Caco-2 (cell line): ENCODE results near the gene PMM1. TPM values are rescaled to one million over a fixed set of nuclear protein-coding genes. Genes with fewer than 3 reads are reported as not detected.

Source experiments
- BruUV-seq: library from RNA; stranded (reverse); fragments of 400-500 nt; replicated peaks from 2 replicates; lab custom pipeline; 2021; lab: Mats Ljungman, UMichigan
- CTCF ChIA-PET: fragments of 300-600 bp; sonication (Branson Sonifier 250); formaldehyde crosslinking; loops from one replicate; lab custom pipeline; 2022; ENCODE audit warnings: antibody characterized with exemption; lab: Charles Lee
- POLR2A ChIA-PET: fragments of 300-600 bp; sonication (Branson Sonifier 250); formaldehyde crosslinking; loops from one replicate; lab custom pipeline; 2022; ENCODE audit warnings: antibody characterized with exemption; lab: Charles Lee
- DNase-seq, 2 experiments: peaks; one replicate each; pipeline versions ENCODE4 v3.0.0 to v3.0.0-alpha.2; 2020 to 2022
- H3K27me3 ChIP-seq: replicated peaks from 2 replicates; pipeline ENCODE4 v1.6.0; 2011; ENCODE audit warnings: low read length; ENCODE audit not compliant: control insufficient read depth, insufficient read depth
- H3K36me3 ChIP-seq: 2 replicates; pipeline ENCODE4 v1.5.1; 2011; ENCODE audit warnings: low read length; ENCODE audit not compliant: control insufficient read depth, insufficient read depth
- H3K4me1 ChIP-seq: fragments of 250-450 bp; sonication (Bioruptor Pico); 2 replicates; pipeline ENCODE4 v1.5.1; 2020; ENCODE audit warnings: mild to moderate bottlenecking
- H3K4me3 ChIP-seq: 2 replicates; pipeline ENCODE4 v1.5.1; 2011; ENCODE audit warnings: low read depth, mild to moderate bottlenecking, control low read depth, low read length
- H3K9me3 ChIP-seq: fragments of 250-450 bp; sonication (Bioruptor Pico); 2 replicates; pipeline ENCODE4 v1.5.1; 2020; ENCODE audit warnings: mild to moderate bottlenecking, moderate library complexity
- H3K27ac Mint-ChIP-seq: one replicate; pipeline ENCODE4 v1.8.0; 2022; ENCODE audit warnings: mixed read lengths; ENCODE audit not compliant: unreplicated experiment
- H3K27me3 Mint-ChIP-seq: one replicate; pipeline ENCODE4 v1.8.0; 2022; ENCODE audit warnings: mixed read lengths; ENCODE audit not compliant: insufficient read depth, unreplicated experiment
- H3K36me3 Mint-ChIP-seq: one replicate; pipeline ENCODE4 v1.8.0; 2022; ENCODE audit warnings: mild to moderate bottlenecking, mixed read lengths; ENCODE audit not compliant: insufficient read depth, unreplicated experiment
- H3K4me1 Mint-ChIP-seq: one replicate; pipeline ENCODE4 v1.8.0; 2022; ENCODE audit warnings: low read depth, mixed read lengths; ENCODE audit not compliant: unreplicated experiment
- H3K4me3 Mint-ChIP-seq: one replicate; pipeline ENCODE4 v1.8.0; 2022; ENCODE audit warnings: mild to moderate bottlenecking, moderate library complexity, mixed read lengths; ENCODE audit not compliant: unreplicated experiment
- H3K9me3 Mint-ChIP-seq: one replicate; pipeline ENCODE4 v1.8.0; 2022; ENCODE audit warnings: mixed read lengths; ENCODE audit not compliant: unreplicated experiment
- CTCF ChIP-seq, 2 experiments: fragments of 200-600 bp in 1 of 2; IDR thresholded peaks; 1 replicate in 1 of 2; 2 replicates in 1 of 2; pipeline versions ENCODE4 v1.5.1 to v1.8.0; 2011 to 2022; ENCODE audit warnings: antibody characterized with exemption in 1 of 2, control low read depth in 1 of 2, inconsistent platforms in 1 of 2, low read depth in 1 of 2, low read length in 1 of 2, mild to moderate bottlenecking in 1 of 2, moderate library complexity in 1 of 2; ENCODE audit not compliant: insufficient read depth in 1 of 2, severe bottlenecking in 1 of 2, unreplicated experiment in 1 of 2
- intact Hi-C: fragments of 100-400 bp; cut with micrococcal nuclease; formaldehyde crosslinking; loops from one replicate; pipeline ENCODE4 v1.10.0; 2022; ENCODE audit not compliant: unreplicated experiment
- total RNA-seq: library from RNA; stranded (reverse); gene quantifications from 2 replicates; pipeline ENCODE4 v1.2.3, GENCODE V29; 2022

The PMM1 gene
- total RNA-seq, 1 experiment from 2014 or later, result 29.6 TPM

- ChIA-PET POLR2A (no interaction called here), CTCF (interaction anchor here (0.5 kb wide), 1 partner anchor 66 kb away, joined by 6 read pairs; no protein-coding TSS in a partner anchor)
- no peaks in the 10 kb centered on the region; the same call in 1 of the 2 replicates for H3K36me3 ChIP-seq
- H3K4me3 ChIP-seq, result no peak overlapping the region
- no peaks in the 10 kb centered on the region for H3K27me3 ChIP-seq
- H3K27ac Mint-ChIP-seq, result no peak overlapping the region
- no peaks in the 10 kb centered on the region for H3K27me3 Mint-ChIP-seq
- H3K9me3 Mint-ChIP-seq, result no peaks in the 10 kb centered on the region
- H3K9me3 ChIP-seq, result no peaks in the 10 kb centered on the region
- intact Hi-C loops, result no loop called here
- peaks cover 15% of the 10 kb centered on the region for H3K4me1 ChIP-seq
- peak overlapping the region; percentile 16 for H3K4me3 Mint-ChIP-seq
- DNase-seq, result no peak
- no peak for TF ChIP-seq CTCF (IDR thresholded peaks at IDR 0.05; ENCODE audit: insufficient read depth in 1 of 2, low read depth in 1 of 2, low read length in 1 of 2, severe bottlenecking in 1 of 2, unreplicated experiment in 1 of 2)
- no TSS peak for BruUV-seq
- H3K36me3 Mint-ChIP-seq, result peaks cover 30% of the 10 kb centered on the region
- H3K4me1 Mint-ChIP-seq, result peaks cover 24% of the 10 kb centered on the region
Observed at GRCh38 chr22:41541484-41541883, 48.2 kb downstream of the PMM1 start.

- CTCF ChIA-PET, result interaction anchor here (0.7 kb wide), 1 partner anchor 10 kb away, joined by 3 read pairs; no protein-coding TSS in a partner anchor
- BruUV-seq, result no TSS peak
- DNase-seq, result no peak
- H3K4me1 Mint-ChIP-seq, result peaks cover 24% of the 10 kb centered on the region
- no peak overlapping the region for H3K4me3 ChIP-seq
- H3K9me3 Mint-ChIP-seq, result no peaks in the 10 kb centered on the region
- TF ChIP-seq CTCF (IDR thresholded peaks at IDR 0.05; ENCODE audit: insufficient read depth in 1 of 2, low read depth in 1 of 2, low read length in 1 of 2, severe bottlenecking in 1 of 2, unreplicated experiment in 1 of 2), result no peak
- POLR2A ChIA-PET, result no interaction called here
- intact Hi-C loops, result no loop called here
- no peaks in the 10 kb centered on the region; the same call in 1 of the 2 replicates for H3K36me3 ChIP-seq
- H3K4me1 ChIP-seq, result peaks cover 15% of the 10 kb centered on the region
- no peaks in the 10 kb centered on the region for H3K27me3 ChIP-seq
- H3K27ac Mint-ChIP-seq, result no peak overlapping the region
- H3K4me3 Mint-ChIP-seq, result no peak overlapping the region
- H3K27me3 Mint-ChIP-seq, result no peaks in the 10 kb centered on the region
- H3K9me3 ChIP-seq, result no peaks in the 10 kb centered on the region
- H3K36me3 Mint-ChIP-seq, result peaks cover 32% of the 10 kb centered on the region
Observed at GRCh38 chr22:41540365-41540764, 49.3 kb downstream of the PMM1 start.

- ChIA-PET CTCF (no interaction called here), POLR2A (no interaction called here)
- Histone ChIP-seq H3K9me3 (no peaks in the 10 kb centered on the region), H3K27me3 (no peaks in the 10 kb centered on the region), H3K4me3 (no peak overlapping the region), H3K4me1 (peaks cover 12% of the 10 kb centered on the region), H3K36me3 (no peaks in the 10 kb centered on the region; the same call in 1 of the 2 replicates)
- DNase-seq, result no peak
- Mint-ChIP-seq H3K27ac (no peak overlapping the region), H3K4me1 (peaks cover 21% of the 10 kb centered on the region), H3K27me3 (no peaks in the 10 kb centered on the region), H3K9me3 (no peaks in the 10 kb centered on the region), H3K36me3 (peaks cover 36% of the 10 kb centered on the region), H3K4me3 (no peak overlapping the region)
- TF ChIP-seq CTCF (IDR thresholded peaks at IDR 0.05; ENCODE audit: insufficient read depth in 1 of 2, low read depth in 1 of 2, low read length in 1 of 2, severe bottlenecking in 1 of 2, unreplicated experiment in 1 of 2), result no peak
- BruUV-seq, result no TSS peak
- intact Hi-C loops, result no loop called here
Observed at GRCh38 chr22:41540006-41540315, 49.7 kb downstream of the PMM1 start.
